ENCODE results near the gene DCAF11.
A peak's percentile ranks its signal among the peaks of the same experiment; 100 is the strongest.
"Not testable (repeated sequence)": the region's sequence is repeated elsewhere in the genome, so short reads cannot be mapped to it uniquely, and the experiment has no call there.

The DCAF11 gene

GRCh38 chr14:24098229-24098926 is 16.2 kb upstream of the DCAF11 start:
- DNase-seq = no peak

- no peak for DNase-seq
Measured at GRCh38 chr14:24098927-24099813, 15.4 kb upstream of the DCAF11 start.

- no peak for DNase-seq
Measured at GRCh38 chr14:24100197-24100981, 14.2 kb upstream of the DCAF11 start.

GRCh38 chr14:24100982-24101494 is 13.5 kb upstream of the DCAF11 start:
- no peak for DNase-seq

GRCh38 chr14:24102357-24103048 is 12.1 kb upstream of the DCAF11 start:
- DNase-seq = no peak

- DNase-seq = no peak
Measured at GRCh38 chr14:24103451-24103850, 11.1 kb upstream of the DCAF11 start.

- DNase-seq = not testable (repeated sequence)
Measured at GRCh38 chr14:24105609-24106239, 8.9 kb upstream of the DCAF11 start.

- no peak for DNase-seq
Measured at GRCh38 chr14:24106672-24107271, 7.8 kb upstream of the DCAF11 start.

- no peak for DNase-seq
Measured at GRCh38 chr14:24108336-24108874, 6.2 kb upstream of the DCAF11 start.

GRCh38 chr14:24110060-24110459 is 4.5 kb upstream of the DCAF11 start:
- DNase-seq = no peak

- no peak for DNase-seq
Measured at GRCh38 chr14:24110523-24110922, 4.1 kb upstream of the DCAF11 start.

- DNase-seq = no peak
Measured at GRCh38 chr14:24113379-24113800, 1.2 kb upstream of the DCAF11 start.

- peak; percentile 65 for DNase-seq
Measured at GRCh38 chr14:24113801-24114531, 611 bp upstream of the DCAF11 start.

GRCh38 chr14:24115422-24116127 is 998 bp downstream of the DCAF11 start:
- DNase-seq = no peak

GRCh38 chr14:24116128-24116814 is 1.7 kb downstream of the DCAF11 start:
- no peak for DNase-seq

GRCh38 chr14:24117179-24117578 is 2.6 kb downstream of the DCAF11 start:
- no peak for DNase-seq

- no peak for DNase-seq
Measured at GRCh38 chr14:24119691-24120090, 5.1 kb downstream of the DCAF11 start.

GRCh38 chr14:24121210-24121609 is 6.6 kb downstream of the DCAF11 start:
- no peak for DNase-seq

GRCh38 chr14:24122416-24122815 is 7.8 kb downstream of the DCAF11 start:
- no peak for DNase-seq

Measured in NCI-H187 treated with DMSO at 0.1 percent for 48 hours (cell line).